ENCODE results near the gene CCDC85B. TPM values are rescaled to one million over a fixed set of nuclear protein-coding genes. Genes with fewer than 3 reads are reported as not detected.

Gene CCDC85B
- total RNA-seq, 1 donor from 2014 or later: 70.8 TPM

DNA sequence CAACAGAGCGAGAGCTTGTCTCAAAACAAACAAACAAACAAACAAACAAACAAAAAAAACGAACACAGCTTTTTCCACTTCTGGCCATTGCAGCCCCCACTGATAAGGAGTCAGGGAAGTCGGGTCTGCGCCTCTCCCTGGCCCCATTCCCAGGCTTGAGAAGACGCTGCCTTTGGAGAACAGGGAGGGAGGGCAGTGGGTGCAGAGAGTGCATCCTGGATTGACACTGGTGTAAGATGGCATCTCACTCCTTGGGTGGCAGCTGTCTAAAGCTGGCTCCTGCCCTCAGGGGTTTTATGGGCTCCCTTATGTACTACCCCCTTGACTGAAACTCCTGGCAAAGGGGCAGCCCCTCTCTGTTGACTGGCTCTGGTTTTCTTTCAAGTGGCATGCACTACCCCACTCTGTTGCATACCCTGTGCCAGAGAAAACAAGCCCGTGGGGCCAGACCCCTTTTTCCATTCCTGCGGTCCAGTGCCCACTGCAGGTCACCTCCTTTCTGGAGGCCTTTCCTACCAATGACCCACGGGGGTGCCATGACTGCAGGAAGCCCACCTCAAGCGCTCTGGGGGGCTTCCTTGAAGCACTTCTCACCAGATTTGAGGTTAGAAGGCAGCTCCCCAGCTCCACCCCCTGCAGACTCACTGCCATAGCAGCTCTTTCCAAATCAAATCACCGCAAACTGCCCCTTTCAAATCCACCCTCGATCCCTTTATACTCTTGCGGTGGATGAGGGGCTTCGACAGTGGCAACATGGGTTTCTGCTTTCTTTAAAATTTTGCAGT lies 41.5 kb downstream of the CCDC85B start:
- Mint-ChIP-seq H3K4me1 (ENCODE audit: low read depth) (peaks cover 39% of the 10 kb centered on the region), H3K27me3 (ENCODE audit: insufficient read depth) (peaks cover 2% of the 10 kb centered on the region), H3K36me3 (ENCODE audit: low read depth) (no peaks in the 10 kb centered on the region), H3K9me3 (no peaks in the 10 kb centered on the region), H3K27ac (peak overlapping the region; percentile 52), H3K4me3 (no peak overlapping the region)
- intact Hi-C loops (cut with micrococcal nuclease): no loop called here
- DNase-seq (ENCODE audit: low spot score): no peak

- H3K4me3 Mint-ChIP-seq: no peak overlapping the region
- DNase-seq (ENCODE audit: low spot score): no peak
Measured at GRCh38 chr11:65932558-65932919, 42.1 kb downstream of the CCDC85B start.

DNA sequence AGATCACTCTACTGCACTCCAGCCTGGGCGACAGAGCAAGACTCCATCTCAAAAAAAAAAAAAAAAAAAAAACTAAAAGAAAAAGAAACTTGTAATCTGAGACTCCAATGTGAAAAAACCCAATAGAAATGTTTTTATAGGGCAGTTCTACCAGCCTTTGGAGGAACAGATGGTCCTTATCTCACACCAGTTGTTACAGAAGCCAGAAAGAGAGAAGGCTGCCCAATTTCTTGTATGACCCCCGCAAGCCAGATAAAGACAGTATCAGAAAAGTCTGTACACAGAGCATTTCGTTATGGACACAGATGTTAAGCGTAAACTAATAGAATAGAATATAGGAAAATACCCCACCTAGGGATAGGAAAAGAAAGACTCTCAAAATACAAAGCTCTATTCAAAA lies 43.5 kb downstream of the CCDC85B start:
- H3K4me1 Mint-ChIP-seq (ENCODE audit: low read depth): peaks cover 18% of the 10 kb centered on the region
- H3K36me3 Mint-ChIP-seq (ENCODE audit: low read depth): no peaks in the 10 kb centered on the region
- intact Hi-C loops (cut with micrococcal nuclease): no loop called here
- peaks cover 5% of the 10 kb centered on the region for H3K27me3 Mint-ChIP-seq (ENCODE audit: insufficient read depth)
- no peaks in the 10 kb centered on the region for H3K9me3 Mint-ChIP-seq
- H3K4me3 Mint-ChIP-seq: no peak overlapping the region
- no peak overlapping the region for H3K27ac Mint-ChIP-seq
- no peak for DNase-seq (ENCODE audit: low spot score)

More at GRCh38 chr11:65932558-65932919, 42.1 kb downstream of the CCDC85B start:
- H3K36me3 Mint-ChIP-seq (ENCODE audit: low read depth): no peaks in the 10 kb centered on the region
- H3K4me1 Mint-ChIP-seq (ENCODE audit: low read depth): peaks cover 33% of the 10 kb centered on the region
- intact Hi-C loops (cut with micrococcal nuclease): no loop called here
- no peaks in the 10 kb centered on the region for H3K9me3 Mint-ChIP-seq
- H3K27ac Mint-ChIP-seq: no peak overlapping the region
- peaks cover 5% of the 10 kb centered on the region for H3K27me3 Mint-ChIP-seq (ENCODE audit: insufficient read depth)

GRCh38 chr11:65937766-65938165 lies 47.3 kb downstream of the CCDC85B start:
- no peak for DNase-seq (ENCODE audit: low spot score)
- no peaks in the 10 kb centered on the region for H3K36me3 Mint-ChIP-seq (ENCODE audit: low read depth)
- H3K4me1 Mint-ChIP-seq (ENCODE audit: low read depth): peaks cover 4% of the 10 kb centered on the region
- H3K9me3 Mint-ChIP-seq: no peaks in the 10 kb centered on the region
- no peak overlapping the region for H3K27ac Mint-ChIP-seq
- intact Hi-C loops (cut with micrococcal nuclease): no loop called here
- peaks cover 10% of the 10 kb centered on the region for H3K27me3 Mint-ChIP-seq (ENCODE audit: insufficient read depth)
- no peak overlapping the region for H3K4me3 Mint-ChIP-seq

Other genes with a start within 250 kb of the CCDC85B start
- 102 and 104 TPM in 2 replicates for gene RELA, start 227.8 kb upstream of the CCDC85B start, total RNA-seq
- gene KAT5, start 178.4 kb upstream of the CCDC85B start, total RNA-seq: 68.1 and 75.0 TPM in 2 replicates
- 87.6 and 89.0 TPM in 2 replicates for gene RNASEH2C, start 169.9 kb upstream of the CCDC85B start, total RNA-seq
- gene AP5B1, start 109.7 kb upstream of the CCDC85B start, total RNA-seq: 17.4 and 19.2 TPM in 2 replicates
- gene OVOL1, start 103.6 kb upstream of the CCDC85B start, total RNA-seq: 0.10 and 0.36 TPM in 2 replicates
- gene SNX32, start 56.7 kb upstream of the CCDC85B start, total RNA-seq: 1.6 and 1.9 TPM in 2 replicates
- 1,020 and 1,061 TPM in 2 replicates for gene CFL1, start 32.5 kb upstream of the CCDC85B start, total RNA-seq
- 77.7 and 79.6 TPM in 2 replicates for gene MUS81, start 30.2 kb upstream of the CCDC85B start, total RNA-seq
- gene EFEMP2, start 17.9 kb upstream of the CCDC85B start, total RNA-seq: 6.5 and 7.9 TPM in 2 replicates
- gene CTSW, start 10.8 kb upstream of the CCDC85B start, total RNA-seq: 5.7 and 7.4 TPM in 2 replicates
- gene FIBP, start 2.2 kb upstream of the CCDC85B start, total RNA-seq: 86.8 and 93.2 TPM in 2 replicates
- gene FOSL1, start 9.7 kb downstream of the CCDC85B start, total RNA-seq: 31.7 and 33.5 TPM in 2 replicates
- 18.5 and 21.4 TPM in 2 replicates for gene C11orf68, start 28.4 kb downstream of the CCDC85B start, total RNA-seq
- 119 and 129 TPM in 2 replicates for gene DRAP1, start 28.8 kb downstream of the CCDC85B start, total RNA-seq
- not detected in 2 replicates for gene TSGA10IP, start 54.8 kb downstream of the CCDC85B start, total RNA-seq
- 110 TPM in 2 replicates for gene SART1, start 71.1 kb downstream of the CCDC85B start, total RNA-seq
- 69.0 and 70.7 TPM in 2 replicates for gene EIF1AD, start 111.5 kb downstream of the CCDC85B start, total RNA-seq
- 282 and 284 TPM in 2 replicates for gene BANF1, start 111.8 kb downstream of the CCDC85B start, total RNA-seq
- 1.7 and 2.0 TPM in 2 replicates for gene CST6, start 121.3 kb downstream of the CCDC85B start, total RNA-seq
- 0.18 and 0.76 TPM in 2 replicates for gene CATSPER1, start 135.8 kb downstream of the CCDC85B start, total RNA-seq
- 0.34 TPM in 1 of 2 replicates, not detected in the other for gene GAL3ST3, start 158.5 kb downstream of the CCDC85B start, total RNA-seq
- gene SF3B2, start 161.7 kb downstream of the CCDC85B start, total RNA-seq: 267 TPM in 2 replicates
- gene PACS1, start 179.6 kb downstream of the CCDC85B start, total RNA-seq: 80.4 and 89.5 TPM in 2 replicates

Measured in activated T-helper 1 cell treated with anti-CD3 and anti-CD28 coated beads, Interleukin-12 subunit alpha, Interleukin-12 subunit beta, Interleukin-2, Interleukin-4 antibody, amounts not matched to agents 30 ng/mL and 10 ng/mL and 1 ng/mL, durations not matched to agents 14 hours and 24 hours and 36 hours (primary cell).